ENCODE measurements around the gene SLC38A10. TPM values are rescaled to one million over a fixed set of nuclear protein-coding genes. Genes with fewer than 3 reads are reported as not detected.

Gene SLC38A10
- total RNA-seq, 1 donor from 2014 or later: 261 TPM

DNA sequence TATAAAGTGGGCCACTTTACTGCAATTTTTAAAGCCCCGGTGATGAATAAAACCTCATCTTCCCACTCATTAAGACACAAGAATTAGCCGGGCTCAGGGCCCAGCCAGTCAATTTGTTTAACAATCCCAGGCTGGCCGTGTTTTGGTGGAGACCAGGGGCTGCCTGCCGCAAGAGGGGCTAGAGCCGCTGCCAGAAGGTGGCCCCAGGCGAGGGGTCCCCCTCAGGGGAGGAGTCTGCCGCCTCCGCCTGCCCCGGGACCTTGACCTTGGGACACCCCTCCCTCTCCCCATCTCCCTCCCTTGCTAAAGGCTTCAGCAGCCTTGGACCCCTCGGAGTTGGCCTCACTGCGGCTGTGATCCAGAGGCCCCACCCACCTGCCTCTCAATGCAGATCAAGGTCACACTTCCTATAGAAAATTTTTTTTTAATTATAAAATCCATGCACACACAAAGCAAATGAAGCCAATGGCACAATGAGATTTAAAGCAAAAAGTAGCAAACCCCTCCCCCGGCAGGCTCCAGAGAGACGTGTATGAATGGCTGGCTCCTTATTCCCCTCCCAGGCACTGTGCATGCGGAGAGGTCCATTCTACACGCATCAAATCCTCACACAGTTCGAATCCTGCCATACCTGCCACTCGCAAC, 23.0 kb upstream of the SLC38A10 start:
- H3K9me3 ChIP-seq: no peaks in the 10 kb centered on the region
- no peaks in the 10 kb centered on the region for H3K4me1 ChIP-seq
- H3K27me3 ChIP-seq: no peaks in the 10 kb centered on the region
- intact Hi-C loops (cut with DNase I): no loop called here
- H3K4me3 ChIP-seq: no peak overlapping the region
- no peak for DNase-seq (ENCODE audit: low spot score in 2 of 2)
- TF ChIP-seq, protein P1, sequence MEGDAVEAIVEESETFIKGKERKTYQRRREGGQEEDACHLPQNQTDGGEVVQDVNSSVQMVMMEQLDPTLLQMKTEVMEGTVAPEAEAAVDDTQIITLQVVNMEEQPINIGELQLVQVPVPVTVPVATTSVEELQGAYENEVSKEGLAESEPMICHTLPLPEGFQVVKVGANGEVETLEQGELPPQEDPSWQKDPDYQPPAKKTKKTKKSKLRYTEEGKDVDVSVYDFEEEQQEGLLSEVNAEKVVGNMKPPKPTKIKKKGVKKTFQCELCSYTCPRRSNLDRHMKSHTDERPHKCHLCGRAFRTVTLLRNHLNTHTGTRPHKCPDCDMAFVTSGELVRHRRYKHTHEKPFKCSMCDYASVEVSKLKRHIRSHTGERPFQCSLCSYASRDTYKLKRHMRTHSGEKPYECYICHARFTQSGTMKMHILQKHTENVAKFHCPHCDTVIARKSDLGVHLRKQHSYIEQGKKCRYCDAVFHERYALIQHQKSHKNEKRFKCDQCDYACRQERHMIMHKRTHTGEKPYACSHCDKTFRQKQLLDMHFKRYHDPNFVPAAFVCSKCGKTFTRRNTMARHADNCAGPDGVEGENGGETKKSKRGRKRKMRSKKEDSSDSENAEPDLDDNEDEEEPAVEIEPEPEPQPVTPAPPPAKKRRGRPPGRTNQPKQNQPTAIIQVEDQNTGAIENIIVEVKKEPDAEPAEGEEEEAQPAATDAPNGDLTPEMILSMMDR (IDR thresholded peaks at IDR 0.05): no peak
- no peaks in the 10 kb centered on the region for H3K36me3 ChIP-seq
- no peak overlapping the region for H3K27ac ChIP-seq

- TF ChIP-seq, protein P1 (IDR thresholded peaks at IDR 0.05): no peak
- no peaks in the 10 kb centered on the region for H3K9me3 ChIP-seq
- DNase-seq (ENCODE audit: low spot score in 2 of 2): no peak
- H3K27me3 ChIP-seq: no peaks in the 10 kb centered on the region
- H3K36me3 ChIP-seq: no peaks in the 10 kb centered on the region
- H3K4me3 ChIP-seq: no peak overlapping the region
- no peak overlapping the region for H3K27ac ChIP-seq
- intact Hi-C loops (cut with DNase I): no loop called here
- H3K4me1 ChIP-seq: no peaks in the 10 kb centered on the region
These were observed 22.4 kb upstream of the SLC38A10 start for GRCh38 chr17:81317530-81317821.

DNA sequence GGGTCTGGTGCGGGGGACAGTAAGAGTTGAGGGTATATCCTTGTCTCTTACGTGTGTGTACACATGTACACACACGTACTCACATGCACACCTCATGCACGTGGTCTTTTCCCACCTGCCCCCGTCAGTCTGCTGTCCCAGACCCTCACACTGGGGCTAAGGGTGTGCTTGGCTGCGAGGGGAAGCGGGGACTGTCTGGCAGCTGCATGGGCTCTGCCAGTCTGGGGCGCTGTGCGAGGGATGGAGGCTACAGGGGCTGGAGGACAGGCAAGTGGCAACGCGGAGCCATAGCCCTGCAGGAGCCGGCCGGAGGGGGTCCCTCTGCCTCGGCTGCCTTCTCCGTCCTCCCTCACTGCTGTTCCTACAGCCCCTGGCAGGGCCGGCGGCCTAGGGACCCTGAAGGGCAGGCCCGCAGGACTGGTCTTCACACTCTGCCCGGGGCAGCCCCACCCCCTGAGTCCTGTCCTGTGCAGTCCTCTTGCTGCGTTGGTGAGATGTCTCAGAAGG, 20.8 kb upstream of the SLC38A10 start:
- Histone ChIP-seq H3K27me3 (no peaks in the 10 kb centered on the region), H3K36me3 (no peaks in the 10 kb centered on the region), H3K9me3 (no peaks in the 10 kb centered on the region), H3K27ac (no peak overlapping the region), H3K4me1 (no peaks in the 10 kb centered on the region), H3K4me3 (no peak overlapping the region)
- DNase-seq (ENCODE audit: low spot score in 2 of 2): no peak
- intact Hi-C loops (cut with DNase I): no loop called here
- TF ChIP-seq, protein P1 (IDR thresholded peaks at IDR 0.05): no peak

GRCh38 chr17:81315129-81315884, 20.2 kb upstream of the SLC38A10 start:
- TF ChIP-seq, protein P1 (IDR thresholded peaks at IDR 0.05): no peak
- Histone ChIP-seq H3K36me3 (no peaks in the 10 kb centered on the region), H3K9me3 (no peaks in the 10 kb centered on the region), H3K4me1 (no peaks in the 10 kb centered on the region), H3K4me3 (no peak overlapping the region), H3K27me3 (no peaks in the 10 kb centered on the region), H3K27ac (no peak overlapping the region)
- no peak for DNase-seq (ENCODE audit: low spot score in 2 of 2)
- intact Hi-C loops (cut with DNase I): no loop called here

- DNase-seq (ENCODE audit: low spot score in 2 of 2): no peak
- Histone ChIP-seq H3K36me3 (no peaks in the 10 kb centered on the region), H3K27me3 (no peaks in the 10 kb centered on the region), H3K9me3 (no peaks in the 10 kb centered on the region), H3K4me1 (peaks cover 0 to 5% of the 10 kb centered on the region in 2 donors), H3K27ac (no peak overlapping the region), H3K4me3 (no peak overlapping the region)
- intact Hi-C loops (cut with DNase I): no loop called here
- TF ChIP-seq, protein P1 (IDR thresholded peaks at IDR 0.05): no peak
These were observed 19.4 kb upstream of the SLC38A10 start for GRCh38 chr17:81314398-81315081.

Data from ascending aorta (tissue), 2 donors.